Colonic mucosa (tissue), 4 donors: ENCODE data around the gene STX17. TPM values are rescaled to one million over a fixed set of nuclear protein-coding genes. Genes with fewer than 3 reads are reported as not detected.

Experiments used
- DNase-seq: peaks from one replicate; pipeline ENCODE4 v3.0.0-alpha.2; 2020
- H3K27ac ChIP-seq: fragments of 200-600 bp; one replicate; pipeline ENCODE4 v1.8.0; 2021
- H3K27me3 ChIP-seq: fragments of 200-600 bp; one replicate; pipeline ENCODE4 v1.8.0; 2021
- H3K36me3 ChIP-seq: fragments of 200-600 bp; one replicate; pipeline ENCODE4 v1.8.0; 2021
- H3K4me1 ChIP-seq: fragments of 200-600 bp; one replicate; pipeline ENCODE4 v1.8.0; 2021; ENCODE audit warnings: mild to moderate bottlenecking
- H3K4me3 ChIP-seq: fragments of 200-600 bp; one replicate; pipeline ENCODE4 v1.8.0; 2021
- H3K9ac ChIP-seq, 2 donors: one replicate each; pipeline ENCODE4 v1.7.0; 2013; ENCODE audit warnings: control low read depth in 2 of 2, low read depth in 2 of 2, low read length in 2 of 2
- H3K9me3 ChIP-seq: fragments of 200-600 bp; one replicate; pipeline ENCODE4 v1.8.0; 2021
- CTCF ChIP-seq: fragments of 200-600 bp; IDR thresholded peaks from one replicate; pipeline ENCODE4 v1.8.0; 2022; ENCODE audit warnings: antibody characterized with exemption, mild to moderate bottlenecking
- intact Hi-C: fragments of 100-400 bp; cut with DNase I; formaldehyde crosslinking; loops from one replicate; pipeline ENCODE4 v1.14.1; 2022
- total RNA-seq, 2 donors: library from RNA; stranded (reverse); fragmentation: NEBNext Ultra II Directional in 1 of 2; extraction: Animal tissue kit (Norgen Biotek cat#: 25700) in 1 of 2; gene quantifications; one replicate each; pipeline ENCODE4 v1.2.1, GENCODE V29; 2021
- donor health status: healthy.
- donor health status: DM: no; HTN: no; CAD: no.
- donor health status: DM: no; HTN: no; CAD: no.

The STX17 gene
- total RNA-seq, 2 donors from 2014 or later: 23.3 to 37.3 TPM

GRCh38 chr9:100014846-100015245, 108.4 kb downstream of the STX17 start:
- Histone ChIP-seq H3K9ac (no peak overlapping the region), H3K27ac (no peak overlapping the region), H3K4me1 (no peaks in the 10 kb centered on the region), H3K36me3 (no peaks in the 10 kb centered on the region), H3K9me3 (no peaks in the 10 kb centered on the region), H3K27me3 (no peaks in the 10 kb centered on the region), H3K4me3 (no peak overlapping the region)
- no peak for TF ChIP-seq CTCF
- intact Hi-C loops: no loop called here
- no peak for DNase-seq

GRCh38 chr9:100019541-100019940, 113.1 kb downstream of the STX17 start:
- H3K36me3 ChIP-seq: no peaks in the 10 kb centered on the region
- H3K9me3 ChIP-seq: no peaks in the 10 kb centered on the region
- no peak overlapping the region for H3K9ac ChIP-seq
- no peaks in the 10 kb centered on the region for H3K27me3 ChIP-seq
- DNase-seq: no peak
- no peak overlapping the region for H3K27ac ChIP-seq
- H3K4me1 ChIP-seq: no peaks in the 10 kb centered on the region
- TF ChIP-seq CTCF: no peak
- intact Hi-C loops: no loop called here
- no peak overlapping the region for H3K4me3 ChIP-seq

Other genes starting within 250 kb of the STX17 start
- gene NR4A3, start 84.8 kb upstream of the STX17 start, total RNA-seq: 1 to 10 TPM in 1 of 2 donors, under 1 TPM in 1; 0.10 to 3.9 TPM
- gene ERP44, start 192.3 kb downstream of the STX17 start, total RNA-seq: 10 to 100 TPM; 27.8 to 30.2 TPM
- 10 to 100 TPM; 12.1 to 16.0 TPM for gene INVS, start 192.6 kb downstream of the STX17 start, total RNA-seq